ENCODE data around the gene B3GNT7. TPM values are rescaled to one million over a fixed set of nuclear protein-coding genes. Genes with fewer than 3 reads are reported as not detected.

Gene B3GNT7
- total and polyA plus RNA-seq, 2 of the 4 experiments (the other 2 are of a cell fraction): under 0.01 to 0.03 TPM

- peak overlapping the region; percentile 66; the same call in 1 of the 2 replicates for H3K4ac ChIP-seq (ENCODE audit: low read depth, low read length)
- H3K4me2 ChIP-seq (ENCODE audit: low read depth, low read length): no peak overlapping the region
- no peak overlapping the region for H2AFZ ChIP-seq (replicated peaks; ENCODE audit: low read length, poor library complexity)
- H3K27me3 ChIP-seq (ENCODE audit: control insufficient read depth, insufficient read depth, low read length): no peaks in the 10 kb centered on the region
- ATAC-seq (ENCODE audit: low read depth): no peak
- H3K14ac ChIP-seq (replicated peaks; ENCODE audit: low read depth, low read length): peak overlapping the region; percentile 87
- H3K56ac ChIP-seq (ENCODE audit: extremely low read depth, insufficient read depth, low read length): no peak overlapping the region
- H4K8ac ChIP-seq (ENCODE audit: low read depth in 2 of 2, low read length in 2 of 2): peak overlapping the region in 1 of 2 experiments; percentile 32; a peak in 1 of 4 replicates
- peak overlapping the region; percentile 84; the same call in 2 of the 3 replicates for H2BK15ac ChIP-seq (ENCODE audit: low read depth, low read length)
- H4K20me1 ChIP-seq (ENCODE audit: insufficient read depth, low read length): no peaks in the 10 kb centered on the region
- intact Hi-C loops (cut with micrococcal nuclease) (no loop called here), in situ Hi-C loops (cut with MboI; ENCODE audit: low sequenced_read_pairs) (loop anchor here (5.0 to 10.0 kb wide), 3 partner anchors 113 to 306 kb away; no protein-coding TSS in a partner anchor), dilution Hi-C loops (cut with HindIII; ENCODE audit: low sequenced_read_pairs, unreplicated experiment) (no loop called here)
- no peak for TF ChIP-seq BHLHE40 (IDR thresholded peaks at IDR 0.05; ENCODE audit: low read depth, low read length)
- TF ChIP-seq, protein P1, sequence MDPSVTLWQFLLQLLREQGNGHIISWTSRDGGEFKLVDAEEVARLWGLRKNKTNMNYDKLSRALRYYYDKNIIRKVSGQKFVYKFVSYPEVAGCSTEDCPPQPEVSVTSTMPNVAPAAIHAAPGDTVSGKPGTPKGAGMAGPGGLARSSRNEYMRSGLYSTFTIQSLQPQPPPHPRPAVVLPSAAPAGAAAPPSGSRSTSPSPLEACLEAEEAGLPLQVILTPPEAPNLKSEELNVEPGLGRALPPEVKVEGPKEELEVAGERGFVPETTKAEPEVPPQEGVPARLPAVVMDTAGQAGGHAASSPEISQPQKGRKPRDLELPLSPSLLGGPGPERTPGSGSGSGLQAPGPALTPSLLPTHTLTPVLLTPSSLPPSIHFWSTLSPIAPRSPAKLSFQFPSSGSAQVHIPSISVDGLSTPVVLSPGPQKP (IDR thresholded peaks at IDR 0.05; ENCODE audit: borderline replicate concordance, low read depth, low read length): no peak
- TF ChIP-seq POLR2A (IDR thresholded peaks at IDR 0.05; ENCODE audit: low read depth, low read length): no peak
- TF ChIP-seq, protein P2, sequence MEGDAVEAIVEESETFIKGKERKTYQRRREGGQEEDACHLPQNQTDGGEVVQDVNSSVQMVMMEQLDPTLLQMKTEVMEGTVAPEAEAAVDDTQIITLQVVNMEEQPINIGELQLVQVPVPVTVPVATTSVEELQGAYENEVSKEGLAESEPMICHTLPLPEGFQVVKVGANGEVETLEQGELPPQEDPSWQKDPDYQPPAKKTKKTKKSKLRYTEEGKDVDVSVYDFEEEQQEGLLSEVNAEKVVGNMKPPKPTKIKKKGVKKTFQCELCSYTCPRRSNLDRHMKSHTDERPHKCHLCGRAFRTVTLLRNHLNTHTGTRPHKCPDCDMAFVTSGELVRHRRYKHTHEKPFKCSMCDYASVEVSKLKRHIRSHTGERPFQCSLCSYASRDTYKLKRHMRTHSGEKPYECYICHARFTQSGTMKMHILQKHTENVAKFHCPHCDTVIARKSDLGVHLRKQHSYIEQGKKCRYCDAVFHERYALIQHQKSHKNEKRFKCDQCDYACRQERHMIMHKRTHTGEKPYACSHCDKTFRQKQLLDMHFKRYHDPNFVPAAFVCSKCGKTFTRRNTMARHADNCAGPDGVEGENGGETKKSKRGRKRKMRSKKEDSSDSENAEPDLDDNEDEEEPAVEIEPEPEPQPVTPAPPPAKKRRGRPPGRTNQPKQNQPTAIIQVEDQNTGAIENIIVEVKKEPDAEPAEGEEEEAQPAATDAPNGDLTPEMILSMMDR (conservative IDR thresholded peaks at IDR 0.05; ENCODE audit: low read depth, low read length): peak; percentile 21; the same call in 1 of the 2 replicates
- TF ChIP-seq, protein P3, sequence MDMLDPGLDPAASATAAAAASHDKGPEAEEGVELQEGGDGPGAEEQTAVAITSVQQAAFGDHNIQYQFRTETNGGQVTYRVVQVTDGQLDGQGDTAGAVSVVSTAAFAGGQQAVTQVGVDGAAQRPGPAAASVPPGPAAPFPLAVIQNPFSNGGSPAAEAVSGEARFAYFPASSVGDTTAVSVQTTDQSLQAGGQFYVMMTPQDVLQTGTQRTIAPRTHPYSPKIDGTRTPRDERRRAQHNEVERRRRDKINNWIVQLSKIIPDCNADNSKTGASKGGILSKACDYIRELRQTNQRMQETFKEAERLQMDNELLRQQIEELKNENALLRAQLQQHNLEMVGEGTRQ (IDR thresholded peaks at IDR 0.05; ENCODE audit: low read depth, low read length): no peak
- H3K27ac ChIP-seq (ENCODE audit: insufficient read depth, low read length): no peak overlapping the region
- DNase-seq: no peak
- no peaks in the 10 kb centered on the region; the same call in 1 of the 2 replicates for H3K9me1 ChIP-seq (ENCODE audit: insufficient read depth, low read length)
- no peak overlapping the region for H2BK5ac ChIP-seq (ENCODE audit: low read depth, low read length, poor library complexity, severe bottlenecking)
- H2AK9ac ChIP-seq (replicated peaks; ENCODE audit: low read depth, low read length, poor library complexity): no peak overlapping the region
- peak overlapping the region; percentile 60; the same call in 1 of the 2 replicates for H3K23ac ChIP-seq (ENCODE audit: low read depth, low read length)
- no peaks in the 10 kb centered on the region for H3K9me3 ChIP-seq (ENCODE audit: control insufficient read depth, insufficient read depth, low read length)
- 27% methylated on average over 2 of the region's 6 CpGs; no CpG with 5 or more reads in 1 of the 2 experiments for WGBS, 2 experiments (ENCODE audit: extremely low coverage in 2 of 2, insufficient read length in 1 of 2)
- ChIA-PET POLR2A (ENCODE audit: unreplicated experiment) (no interaction called here), CTCF (interaction anchor here (0.8 kb wide), 1 partner anchor 53 kb away, joined by 4 read pairs; no protein-coding TSS in a partner anchor)
- H3K4me3 ChIP-seq (ENCODE audit: insufficient read depth, low read depth, low read length): no peak overlapping the region
- no peak overlapping the region for H3K9ac ChIP-seq (ENCODE audit: low read depth, low read length)
- H2AK5ac ChIP-seq (ENCODE audit: low read depth, low read length): 0 out of 2 replicates have a peak overlapping the region, but pooled peaks have one; percentile 43
- no peak overlapping the region for H4K5ac ChIP-seq (ENCODE audit: low read depth, low read length)
- H3K4me1 ChIP-seq (ENCODE audit: control insufficient read depth, insufficient read depth, low read length): peaks cover 7% of the 10 kb centered on the region
- no peaks in the 10 kb centered on the region for H3K79me1 ChIP-seq (ENCODE audit: low read depth in 1 of 2, low read length in 2 of 2)
- H4K91ac ChIP-seq (ENCODE audit: insufficient read depth, low read depth, low read length): peak overlapping the region; percentile 53
- H3K18ac ChIP-seq (ENCODE audit: low read depth, low read length): no peak overlapping the region
- peak overlapping the region; percentile 33 for H2BK120ac ChIP-seq (ENCODE audit: low read depth, low read length)
- H3K36me3 ChIP-seq (ENCODE audit: control insufficient read depth, insufficient read depth, low read length): no peaks in the 10 kb centered on the region
- BruUV-seq (replicated peaks): no TSS peak
- H2BK20ac ChIP-seq (ENCODE audit: low read depth, low read length): peak overlapping the region; percentile 83
These were observed 14.9 kb downstream of the B3GNT7 start for GRCh38 chr2:231410293-231411004.

Data from IMR-90 (cell line).